K562 (cell line): Measurements from ENCODE around the gene ZBTB7A. TPM values are rescaled to one million over a fixed set of nuclear protein-coding genes. Genes with fewer than 3 reads are reported as not detected.
A peak's percentile ranks its signal among the peaks of the same experiment; 100 is the strongest.

ENCODE experiments used
- ATAC-seq: fragments of 200-7000 bp; cut with Tn5 transposase; 3 replicates; pipeline ENCODE4 v1.9.1; 2020; ENCODE audit warnings: moderate library complexity
- BruUV-seq: library from RNA; stranded (reverse); fragments of 400-500 nt; replicated peaks from 2 replicates; lab custom pipeline; 2021; lab: Mats Ljungman, UMichigan
- CTCF ChIA-PET: fragments of 300-600 bp; formaldehyde crosslinking; extraction: SDS; loops from one replicate; lab custom pipeline; 2021; ENCODE audit warnings: low intra/inter-chr PET ratio; lab: Yijun Ruan, JAX
- POLR2A ChIA-PET: fragments of 300-600, 350-650 bp; sonication (Branson Sonifier 250); formaldehyde crosslinking; extraction: SDS; loops from one replicate; lab custom pipeline; 2021; ENCODE audit warnings: antibody characterized with exemption, inconsistent platforms; lab: Yijun Ruan, JAX
- DNase-seq, 4 experiments: peaks; one replicate each; pipeline versions ENCODE4 v3.0.0 to v3.0.0-alpha.2; 2011 to 2018; ENCODE audit warnings: low spot score in 3 of 4, mixed read lengths in 3 of 4; ENCODE audit errors: extremely low read depth in 1 of 4
- FAIRE-seq: peaks from 2 replicates; lab custom pipeline; 2011; peaks lifted over from hg19 to GRCh38; lab: Jason Lieb, UNC
- H2AFZ ChIP-seq: 2 replicates; pipeline ENCODE4 v1.6.0; 2011; ENCODE audit warnings: low read depth, low read length, control low read depth, inconsistent platforms
- H3K27ac ChIP-seq: fragments of 200-600 bp; 3 replicates; pipeline ENCODE4 v1.8.0; 2011; ENCODE audit warnings: low read depth, mild to moderate bottlenecking, control low read depth, inconsistent platforms, low read length, moderate library complexity, mixed read lengths; ENCODE audit errors: extremely low read depth
- H3K27me3 ChIP-seq, 2 experiments: fragments of 300-600 bp in 1 of 2; 2 replicates in 1 of 2; 3 replicates in 1 of 2; pipeline versions ENCODE4 v1.6.0 to v1.8.0; 2011; ENCODE audit warnings: inconsistent platforms in 2 of 2, low read length in 2 of 2, mild to moderate bottlenecking in 1 of 2, mixed read lengths in 1 of 2, moderate library complexity in 1 of 2; ENCODE audit not compliant: control insufficient read depth in 2 of 2, insufficient read depth in 2 of 2
- H3K36me3 ChIP-seq: fragments of 300-600 bp; 3 replicates; pipeline ENCODE4 v1.8.0; 2011; ENCODE audit warnings: mild to moderate bottlenecking, low read length, inconsistent platforms; ENCODE audit not compliant: control insufficient read depth, insufficient read depth
- H3K4me1 ChIP-seq, 2 experiments: fragments of 200-600 bp in 1 of 2; replicated peaks in 1 of 2; 2 replicates in 1 of 2; 3 replicates in 1 of 2; pipeline versions ENCODE4 v1.5.1 to v1.8.0; 2011; ENCODE audit warnings: inconsistent platforms in 2 of 2, low read length in 2 of 2, mild to moderate bottlenecking in 1 of 2, mixed read lengths in 1 of 2, moderate library complexity in 1 of 2; ENCODE audit not compliant: control insufficient read depth in 2 of 2, insufficient read depth in 2 of 2
- H3K4me2 ChIP-seq: 2 replicates; pipeline ENCODE4 v1.6.1; 2011; ENCODE audit warnings: low read length, control low read depth, inconsistent platforms, mixed read lengths; ENCODE audit not compliant: insufficient read depth
- H3K4me3 ChIP-seq: fragments of 200-600 bp; sonication (generic), shearing (Covaris generic); 2 replicates; pipeline ENCODE4 v1.5.1; 2016; ENCODE audit warnings: control low read depth, inconsistent platforms
- H3K79me2 ChIP-seq: fragments of 200-600 bp; 3 replicates; pipeline ENCODE4 v1.8.0; 2011; ENCODE audit warnings: low read length, inconsistent platforms; ENCODE audit not compliant: control insufficient read depth, insufficient read depth
- H3K9ac ChIP-seq, 2 experiments: 2 replicates each; pipeline versions ENCODE4 v1.6.0 to v1.6.1; 2011; ENCODE audit warnings: low read depth in 2 of 2, low read length in 2 of 2, control low read depth in 1 of 2, inconsistent platforms in 1 of 2, mild to moderate bottlenecking in 1 of 2, mixed read lengths in 1 of 2; ENCODE audit not compliant: insufficient read depth in 1 of 2
- H3K9me1 ChIP-seq: one replicate; pipeline ENCODE4 v1.6.0; 2011; ENCODE audit warnings: inconsistent platforms, mild to moderate bottlenecking, low read length, moderate library complexity; ENCODE audit not compliant: control insufficient read depth, insufficient read depth
- H3K9me3 ChIP-seq: replicated peaks from 2 replicates; pipeline ENCODE4 v1.5.1; 2011; ENCODE audit warnings: low read depth, low read length, inconsistent platforms; ENCODE audit not compliant: control insufficient read depth, insufficient read depth
- H4K20me1 ChIP-seq: replicated peaks from 2 replicates; pipeline ENCODE4 v1.6.1; 2011; ENCODE audit warnings: low read length, inconsistent platforms, mixed read lengths; ENCODE audit not compliant: control insufficient read depth, insufficient read depth
- EHMT2 ChIP-seq: fragments of 450-650 bp; IDR thresholded peaks from 2 replicates; pipeline ENCODE4 v1.6.1; 2018; ENCODE audit warnings: antibody characterized with exemption
- JUND ChIP-seq, 2 experiments: IDR thresholded peaks; 2 replicates in 1 of 2; 3 replicates in 1 of 2; pipeline ENCODE4 v1.6.1; 2011; ENCODE audit warnings: borderline replicate concordance in 2 of 2, low read depth in 2 of 2, low read length in 2 of 2, improper control_type of control experiment in 1 of 2, missing biosample characterization in 1 of 2, missing genetic modification characterization in 1 of 2, missing genetic modification reagents in 1 of 2
- KHSRP ChIP-seq: fragments of 450-650 bp; IDR thresholded peaks from 2 replicates; pipeline ENCODE4 v1.6.1; 2017
- MTA1 ChIP-seq: fragments of 450-650 bp; IDR thresholded peaks from 2 replicates; pipeline ENCODE4 v1.6.1; 2017; ENCODE audit warnings: borderline replicate concordance
- RBFOX2 ChIP-seq: fragments of 200-400 bp; formaldehyde crosslinking; IDR thresholded peaks from 2 replicates; pipeline ENCODE4 v1.6.1; 2017; ENCODE audit warnings: low read depth, mild to moderate bottlenecking, low read length, moderate library complexity
- SAFB ChIP-seq: fragments of 200-400 bp; formaldehyde crosslinking; IDR thresholded peaks from 2 replicates; pipeline ENCODE4 v1.6.1; 2017; ENCODE audit warnings: low read depth, low read length, borderline replicate concordance
- TFAP4 ChIP-seq: sonication (generic); formaldehyde crosslinking; IDR thresholded peaks from 2 replicates; pipeline ENCODE4 v1.8.0; 2022; ENCODE audit warnings: missing genetic modification reagents, mild to moderate bottlenecking, moderate library complexity, borderline replicate concordance
- THAP7 ChIP-seq: fragments of 250-450 bp; sonication (Bioruptor Pico); IDR thresholded peaks from 2 replicates; pipeline ENCODE4 v1.5.0; 2021
- ZKSCAN3 ChIP-seq: fragments of 250-450 bp; sonication (Bioruptor Pico); IDR thresholded peaks from 2 replicates; pipeline ENCODE4 v1.4.0; 2020
- ZMIZ1 ChIP-seq, 2 experiments: fragments of 150-350 bp in 1 of 2; IDR thresholded peaks; 2 replicates each; pipeline ENCODE4 v1.6.1; 2012 to 2016; ENCODE audit warnings: low read depth in 2 of 2, low read length in 2 of 2, mild to moderate bottlenecking in 1 of 2, moderate library complexity in 1 of 2
- ZNF263 ChIP-seq: sonication (generic); formaldehyde crosslinking; IDR thresholded peaks from 2 replicates; pipeline ENCODE4 v1.8.0; 2022; ENCODE audit warnings: mild to moderate bottlenecking, missing genetic modification reagents, borderline replicate concordance
- ZNF449 ChIP-seq: fragments of 250-450 bp; sonication (Bioruptor Pico); IDR thresholded peaks from 2 replicates; pipeline ENCODE4 v1.8.0; 2022; ENCODE audit warnings: moderate library complexity, mild to moderate bottlenecking, inconsistent platforms
- ZNF584 ChIP-seq: fragments of 200-800 bp; sonication (Bioruptor generic); IDR thresholded peaks from 2 replicates; pipeline ENCODE4 v1.6.1; 2016; ENCODE audit warnings: low read depth, mild to moderate bottlenecking, missing genetic modification characterization, missing compliant biosample characterization
- WGBS: fragments of 100-300 bp; shearing (Covaris generic); methylation state at CpG from one replicate; pipeline ENCODE4 v1.1.6; 2016; ENCODE audit warnings: low coverage, mixed read lengths; ENCODE audit not compliant: insufficient coverage; ENCODE audit errors: missing lambda C conversion rate; 5-methylcytosine and 5-hydroxymethylcytosine counted together
- in situ Hi-C: fragments of 300-500 bp; cut with MboI; formaldehyde crosslinking; loops from 4 replicates; pipeline ENCODE4 v1.15.0; 2018; ENCODE audit warnings: inconsistent platforms, mixed read lengths
- intact Hi-C: fragments of 100-400 bp; cut with micrococcal nuclease; formaldehyde crosslinking; loops from 2 replicates; pipeline ENCODE4 v1.14.2; 2022
- polyA plus RNA-seq, 8 experiments: library from polyadenylated mRNA; depleted of rRNA in 4 of 8; stranded (reverse) in 5 of 8; unstranded in 3 of 8; fragments of >200 nt; fragmentation: Nextera tagmentation in 2 of 8; fragmentation: Illumina TruSeq in 1 of 8; extraction: Ambion mirVana in 2 of 8; extraction: Trizol in 1 of 8; gene quantifications; 2 replicates each; pipeline versions ENCODE4 v1.2.1 to v1.2.3, GENCODE V29; 2011 to 2014; ENCODE audit warnings: inconsistent platforms in 1 of 8, missing spikeins in 1 of 8
- total RNA-seq, 7 experiments: library from RNA; depleted of rRNA in 6 of 7; stranded (reverse); fragments of >200 nt in 6 of 7; fragmentation: Illumina TruSeq in 2 of 7; extraction: Trizol in 2 of 7; gene quantifications; 2 replicates each; pipeline versions ENCODE4 v1.2.1 to v1.2.3, GENCODE V29; 2011 to 2021; ENCODE audit warnings: low replicate concordance in 1 of 7

Gene ZBTB7A
- total and polyA plus RNA-seq, 9 of the 15 experiments (the other 6 are each of a cell fraction or from before 2014, with no cell fraction given), result 0.11 to 34.0 (median 4.6) TPM

- intact Hi-C loops (no loop called here), in situ Hi-C loops (no loop called here)
- peak overlapping the region in 1 of 2 experiments; percentile 50; a peak in 1 of 4 replicates for H3K9ac ChIP-seq
- BruUV-seq, result no TSS peak
- H3K4me2 ChIP-seq, result no peak overlapping the region
- WGBS, result 84% methylated on average over 9 of the region's 17 CpGs
- FAIRE-seq (no peak), DNase-seq (no peak), ATAC-seq (no peak)
- no peaks in the 10 kb centered on the region for H3K9me3 ChIP-seq
- H3K79me2 ChIP-seq, result peaks cover 29% of the 10 kb centered on the region
- H3K27ac ChIP-seq, result no peak overlapping the region
- POLR2A ChIA-PET, result interaction anchor here (1.1 kb wide), 1 partner anchor 10 kb away, joined by 3 read pairs; no protein-coding TSS in a partner anchor
- H3K36me3 ChIP-seq, result peaks cover 48% of the 10 kb centered on the region; the same call in 1 of the 3 replicates
- no peaks in the 10 kb centered on the region for H3K27me3 ChIP-seq
- H3K4me1 ChIP-seq, result peaks cover 0 to 51% of the 10 kb centered on the region in 2 experiments; a peak in 2 of 5 replicates
- no peak overlapping the region for H3K4me3 ChIP-seq
- CTCF ChIA-PET, result no interaction called here
- no peaks in the 10 kb centered on the region for H3K9me1 ChIP-seq
- peaks cover 24% of the 10 kb centered on the region; the same call in 1 of the 2 replicates for H4K20me1 ChIP-seq
- H2AFZ ChIP-seq, result no peak overlapping the region
- TF ChIP-seq SAFB (no peak), JUND (IDR thresholded peaks at IDR 0.05; ENCODE audit: borderline replicate concordance, low read depth, low read length) (no peak), JUND (tag; IDR thresholded peaks at IDR 0.05; ENCODE audit: borderline replicate concordance, low read depth, low read length) (no peak), RBFOX2 (no peak), EHMT2 (no peak), THAP7 (CRISPR knock-in tag) (no peak), KHSRP (no peak), TFAP4 (no peak), ZNF263 (CRISPR knock-in tag) (no peak), ZNF449 (no peak), ZMIZ1 (IDR thresholded peaks at IDR 0.05; ENCODE audit: low read depth in 2 of 2, low read length in 2 of 2) (no peak), MTA1 (no peak), ZKSCAN3 (CRISPR knock-in tag) (no peak), ZNF584 (CRISPR knock-in tag) (no peak)
Measured at GRCh38 chr19:4019578-4019977, 47.1 kb downstream of the ZBTB7A start.
